LNCAP (cell line): ENCODE results near the gene KLHDC7B.

Experiments
- TF ChIP-seq, protein P1 (sequence below): fragments of 450-650 bp; IDR thresholded peaks from 2 replicates; pipeline ENCODE4 v1.5.1; 2017; ENCODE audit warnings: mild to moderate bottlenecking

The KLHDC7B gene

DNA sequence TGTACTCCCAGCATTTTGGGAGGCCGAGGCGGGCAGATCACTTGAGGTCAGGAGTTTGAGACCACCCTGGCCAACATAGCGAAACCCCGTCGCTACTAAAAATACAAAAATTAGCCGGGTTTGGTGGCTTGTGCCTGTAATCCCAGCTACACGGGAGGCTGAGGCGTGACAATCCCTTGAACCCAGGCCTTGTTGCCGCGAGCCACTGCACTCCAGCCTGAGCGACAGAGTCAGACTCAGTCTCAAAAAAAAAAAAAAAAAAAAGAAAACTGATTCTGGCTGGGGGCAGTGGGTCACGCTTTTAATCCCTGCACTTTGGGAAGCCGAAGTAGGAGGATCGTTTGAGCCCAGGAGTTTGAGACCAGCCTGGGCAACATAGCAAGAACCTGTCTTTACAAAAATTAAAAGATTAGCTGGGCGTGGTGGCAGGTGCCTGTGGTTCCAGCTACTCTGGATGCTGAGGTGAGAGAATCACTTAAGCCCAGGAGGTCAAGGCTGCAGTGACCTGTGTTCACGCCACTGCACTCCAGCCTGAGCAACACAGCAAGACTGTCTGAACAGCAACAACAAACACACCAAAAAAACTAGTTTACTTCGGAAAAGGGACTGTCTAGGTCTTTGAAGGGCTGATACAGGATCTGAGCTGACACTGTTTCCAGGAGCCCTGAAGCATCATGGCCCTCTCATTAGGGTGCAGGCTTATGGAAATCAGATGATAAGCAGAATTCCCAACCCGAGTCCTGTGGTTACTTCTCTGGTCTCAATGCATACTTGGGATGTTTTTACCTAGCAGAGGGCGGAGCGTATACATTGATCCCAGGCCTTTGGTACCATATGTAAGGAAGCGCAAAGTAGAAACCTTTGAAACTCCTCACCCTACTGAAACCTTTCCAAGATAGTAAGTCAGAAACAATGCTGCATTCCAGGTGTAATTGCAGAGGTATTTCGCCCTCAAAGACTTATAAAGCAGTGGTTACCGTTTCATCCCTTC lies 38.7 kb downstream of the KLHDC7B start:
- TF ChIP-seq, protein P1, sequence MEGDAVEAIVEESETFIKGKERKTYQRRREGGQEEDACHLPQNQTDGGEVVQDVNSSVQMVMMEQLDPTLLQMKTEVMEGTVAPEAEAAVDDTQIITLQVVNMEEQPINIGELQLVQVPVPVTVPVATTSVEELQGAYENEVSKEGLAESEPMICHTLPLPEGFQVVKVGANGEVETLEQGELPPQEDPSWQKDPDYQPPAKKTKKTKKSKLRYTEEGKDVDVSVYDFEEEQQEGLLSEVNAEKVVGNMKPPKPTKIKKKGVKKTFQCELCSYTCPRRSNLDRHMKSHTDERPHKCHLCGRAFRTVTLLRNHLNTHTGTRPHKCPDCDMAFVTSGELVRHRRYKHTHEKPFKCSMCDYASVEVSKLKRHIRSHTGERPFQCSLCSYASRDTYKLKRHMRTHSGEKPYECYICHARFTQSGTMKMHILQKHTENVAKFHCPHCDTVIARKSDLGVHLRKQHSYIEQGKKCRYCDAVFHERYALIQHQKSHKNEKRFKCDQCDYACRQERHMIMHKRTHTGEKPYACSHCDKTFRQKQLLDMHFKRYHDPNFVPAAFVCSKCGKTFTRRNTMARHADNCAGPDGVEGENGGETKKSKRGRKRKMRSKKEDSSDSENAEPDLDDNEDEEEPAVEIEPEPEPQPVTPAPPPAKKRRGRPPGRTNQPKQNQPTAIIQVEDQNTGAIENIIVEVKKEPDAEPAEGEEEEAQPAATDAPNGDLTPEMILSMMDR, result no peak

DNA sequence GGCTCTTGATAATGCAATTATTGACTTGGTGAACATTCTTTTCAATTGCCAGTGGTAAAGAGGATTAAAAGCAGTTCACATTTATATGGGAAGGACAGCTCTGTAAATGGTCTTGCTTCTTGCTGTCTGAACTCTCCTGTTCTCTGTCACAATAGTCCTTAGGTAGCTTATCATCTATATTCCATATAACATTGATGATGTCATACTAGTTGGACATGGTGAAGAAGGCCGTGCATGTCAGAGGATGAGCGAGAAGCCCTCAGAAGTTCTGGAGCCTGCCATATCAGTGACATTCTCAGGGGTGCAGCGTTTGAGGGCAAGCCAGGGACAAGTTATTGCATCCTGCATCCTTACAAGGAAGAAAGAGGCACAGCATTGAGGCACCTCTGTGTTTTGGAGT lies 39.5 kb downstream of the KLHDC7B start:
- TF ChIP-seq, protein P1, result no peak

DNA sequence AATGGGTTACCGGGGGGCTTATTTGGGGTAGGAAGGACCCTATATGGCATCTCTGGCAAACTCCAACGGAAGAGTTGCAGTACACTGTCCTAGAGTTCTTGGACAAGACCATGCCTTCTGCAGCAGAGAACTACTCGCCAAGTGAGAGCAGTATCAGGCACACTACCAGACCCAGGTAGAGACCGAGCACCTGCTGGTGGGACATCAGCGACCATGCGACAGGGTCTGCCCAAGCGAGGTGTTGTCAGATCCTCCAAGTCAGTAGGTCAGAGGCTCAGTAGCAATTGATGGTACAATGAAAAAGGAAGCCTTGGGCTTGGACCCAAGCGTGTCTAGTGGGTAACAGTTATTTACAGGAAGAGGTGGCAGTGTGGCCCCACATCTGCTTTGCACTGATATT lies 40.1 kb downstream of the KLHDC7B start:
- TF ChIP-seq, protein P1, result no peak

DNA sequence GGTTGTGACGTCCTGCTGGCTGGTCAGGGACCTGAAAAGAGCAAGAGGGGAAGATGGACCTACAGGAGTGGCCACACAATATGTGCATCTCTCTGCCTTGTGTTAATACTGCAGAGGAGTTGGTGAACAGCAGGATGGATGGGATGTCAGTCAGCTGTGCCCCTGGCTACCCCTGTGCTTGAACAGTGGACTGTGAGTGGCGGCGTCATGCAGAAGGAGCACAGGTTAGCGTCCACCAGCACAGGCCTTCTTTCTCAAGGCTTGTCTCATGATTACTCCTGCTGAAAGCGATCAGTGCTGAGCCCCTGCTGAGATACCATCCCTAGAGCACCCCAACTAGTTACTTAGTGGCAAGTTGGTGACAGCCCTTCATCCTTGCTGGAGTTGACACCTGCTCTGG lies 40.7 kb downstream of the KLHDC7B start:
- TF ChIP-seq, protein P1, result no peak

DNA sequence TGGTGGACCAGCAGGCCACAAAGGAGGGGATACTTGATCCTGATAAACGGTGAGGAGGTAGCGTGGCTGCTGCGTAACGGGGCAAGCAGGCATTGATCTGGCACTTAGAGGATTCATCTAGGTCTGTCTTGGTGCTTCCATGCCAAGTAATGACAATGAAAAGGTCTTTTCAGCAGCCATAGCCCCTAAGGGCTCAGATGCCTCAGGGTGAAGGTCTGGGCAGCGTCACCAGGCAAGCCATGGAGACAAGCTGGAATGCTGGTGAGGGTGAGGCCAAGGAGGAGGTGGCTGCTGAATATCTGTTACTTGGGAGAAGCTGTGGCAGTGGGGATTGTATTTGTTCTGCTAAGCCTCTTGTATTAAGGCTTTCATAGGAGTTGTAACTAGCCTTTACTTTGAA lies 41.7 kb downstream of the KLHDC7B start:
- TF ChIP-seq, protein P1, result no peak

DNA sequence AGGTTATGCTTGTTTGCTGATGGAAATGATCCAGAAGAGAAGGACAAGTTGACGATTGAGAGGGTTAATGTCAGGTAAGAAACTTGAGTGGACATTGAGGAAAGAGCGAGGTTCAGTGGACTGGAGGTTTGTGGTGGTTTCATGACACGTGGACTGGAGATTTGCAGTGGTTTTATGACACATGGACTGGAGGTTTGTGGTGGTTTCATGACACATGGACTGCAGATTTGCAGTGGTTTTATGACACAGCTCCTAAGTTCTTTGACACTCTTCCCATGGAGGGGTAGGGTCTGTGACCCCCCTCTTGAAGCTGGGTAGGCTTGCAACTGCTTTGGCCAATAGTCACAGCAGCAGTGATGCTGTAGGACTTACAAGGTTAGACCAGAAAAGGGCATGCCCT lies 49.5 kb downstream of the KLHDC7B start:
- TF ChIP-seq, protein P1, result no peak

DNA sequence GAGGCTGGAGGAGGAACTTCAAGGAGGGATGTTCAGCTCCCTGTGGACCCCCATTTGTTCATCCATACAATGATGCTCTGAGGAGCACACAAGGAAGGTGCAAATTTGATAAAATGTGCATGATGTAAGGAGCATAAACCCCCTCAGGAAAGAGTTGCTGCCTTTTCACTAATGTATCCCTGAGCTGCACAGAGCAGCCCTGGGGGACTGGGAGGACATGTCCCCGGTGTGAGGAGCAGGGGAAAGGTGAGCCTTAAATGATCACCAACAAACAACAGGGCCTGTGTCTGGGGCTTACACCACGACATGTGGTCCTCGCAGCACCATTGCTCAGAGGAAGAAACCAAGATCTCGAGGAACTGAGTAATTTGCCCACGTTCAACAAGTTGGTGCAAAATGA lies 51.4 kb downstream of the KLHDC7B start:
- TF ChIP-seq, protein P1, result no peak
